Activated naive CD8-positive, alpha-beta T cell treated with anti-CD3 and anti-CD28 coated beads, Interleukin-2, amount 50 U/mL, for 24 hours (primary cell): ENCODE results near the gene USP11.

Source experiments
- ATAC-seq: fragments of 150-1000 bp; cut with Tn5 transposase; one replicate; pipeline ENCODE4 v1.10.0; 2021
- DNase-seq: peaks from one replicate; pipeline ENCODE4 v3.0.0; 2021
- H3K27ac Mint-ChIP-seq: one replicate; pipeline ENCODE4 v1.8.0; 2021; ENCODE audit warnings: mild to moderate bottlenecking, mixed read lengths
- H3K27me3 Mint-ChIP-seq: one replicate; pipeline ENCODE4 v1.8.0; 2021; ENCODE audit warnings: mixed read lengths
- H3K36me3 Mint-ChIP-seq: one replicate; pipeline ENCODE4 v1.8.0; 2021; ENCODE audit warnings: low read depth, mixed read lengths
- H3K4me1 Mint-ChIP-seq: one replicate; pipeline ENCODE4 v1.8.0; 2021; ENCODE audit warnings: mixed read lengths
- H3K4me3 Mint-ChIP-seq: one replicate; pipeline ENCODE4 v1.8.0; 2021; ENCODE audit warnings: mild to moderate bottlenecking, moderate library complexity, mixed read lengths
- H3K9me3 Mint-ChIP-seq: one replicate; pipeline ENCODE4 v1.8.0; 2021; ENCODE audit warnings: mixed read lengths

USP11 gene

GRCh38 chrX:47232803-47233332 is at the start of gene USP11:
TSS of gene USP11 (plus strand) at chrX:47233009. CDS start at chrX:47233044, 35 bp downstream.
- H3K36me3 Mint-ChIP-seq, result peaks cover 9% of the 10 kb centered on the region
- no peaks in the 10 kb centered on the region for H3K9me3 Mint-ChIP-seq
- ATAC-seq, result peak; percentile 59
- no peaks in the 10 kb centered on the region for H3K27me3 Mint-ChIP-seq
- peak; percentile 52 for DNase-seq
- H3K4me3 Mint-ChIP-seq, result peak within 1 kb of the TSS; percentile 87
- peak within 1 kb of the TSS; percentile 91 for H3K27ac Mint-ChIP-seq
- H3K4me1 Mint-ChIP-seq, result peaks cover 32% of the 10 kb centered on the region

GRCh38 chrX:47184486-47184885 is 48.3 kb upstream of the USP11 start:
- DNase-seq, result no peak
- Mint-ChIP-seq H3K27ac (no peak overlapping the region), H3K36me3 (peaks cover 17% of the 10 kb centered on the region), H3K4me1 (peaks cover 15% of the 10 kb centered on the region), H3K4me3 (no peak overlapping the region), H3K9me3 (no peaks in the 10 kb centered on the region), H3K27me3 (no peaks in the 10 kb centered on the region)
- ATAC-seq, result no peak

- H3K4me3 Mint-ChIP-seq, result no peak overlapping the region
- H3K4me1 Mint-ChIP-seq, result peaks cover 16% of the 10 kb centered on the region
- peaks cover 15% of the 10 kb centered on the region for H3K36me3 Mint-ChIP-seq
- H3K27ac Mint-ChIP-seq, result no peak overlapping the region
- no peaks in the 10 kb centered on the region for H3K27me3 Mint-ChIP-seq
- H3K9me3 Mint-ChIP-seq, result no peaks in the 10 kb centered on the region
- ATAC-seq (no peak), DNase-seq (no peak)
Observed at GRCh38 chrX:47185241-47185640, 47.6 kb upstream of the USP11 start.

GRCh38 chrX:47186096-47186740 is 46.6 kb upstream of the USP11 start:
- DNase-seq, result no peak
- H3K4me1 Mint-ChIP-seq, result peaks cover 21% of the 10 kb centered on the region
- no peak for ATAC-seq
- H3K9me3 Mint-ChIP-seq, result no peaks in the 10 kb centered on the region
- no peak overlapping the region for H3K27ac Mint-ChIP-seq
- H3K27me3 Mint-ChIP-seq, result no peaks in the 10 kb centered on the region
- H3K4me3 Mint-ChIP-seq, result no peak overlapping the region
- peaks cover 16% of the 10 kb centered on the region for H3K36me3 Mint-ChIP-seq

GRCh38 chrX:47187106-47187677 is 45.6 kb upstream of the USP11 start:
- H3K9me3 Mint-ChIP-seq, result no peaks in the 10 kb centered on the region
- H3K4me3 Mint-ChIP-seq, result no peak overlapping the region
- H3K4me1 Mint-ChIP-seq, result peaks cover 22% of the 10 kb centered on the region
- DNase-seq (no peak), ATAC-seq (no peak)
- no peaks in the 10 kb centered on the region for H3K27me3 Mint-ChIP-seq
- H3K36me3 Mint-ChIP-seq, result peaks cover 16% of the 10 kb centered on the region
- H3K27ac Mint-ChIP-seq, result no peak overlapping the region

- ATAC-seq (no peak), DNase-seq (no peak)
- H3K27me3 Mint-ChIP-seq, result no peaks in the 10 kb centered on the region
- H3K4me3 Mint-ChIP-seq, result no peak overlapping the region
- H3K4me1 Mint-ChIP-seq, result peaks cover 40% of the 10 kb centered on the region
- H3K27ac Mint-ChIP-seq, result no peak overlapping the region
- no peaks in the 10 kb centered on the region for H3K9me3 Mint-ChIP-seq
- peaks cover 21% of the 10 kb centered on the region for H3K36me3 Mint-ChIP-seq
Observed at GRCh38 chrX:47189906-47190305, 42.9 kb upstream of the USP11 start.

- H3K27me3 Mint-ChIP-seq, result no peaks in the 10 kb centered on the region
- peak overlapping the region; percentile 90 for H3K27ac Mint-ChIP-seq
- H3K4me3 Mint-ChIP-seq, result peak overlapping the region; percentile 90
- H3K9me3 Mint-ChIP-seq, result no peaks in the 10 kb centered on the region
- ATAC-seq (peak; percentile 85), DNase-seq (peak; percentile 78)
- H3K36me3 Mint-ChIP-seq, result peaks cover 25% of the 10 kb centered on the region
- H3K4me1 Mint-ChIP-seq, result peaks cover 46% of the 10 kb centered on the region
Observed at GRCh38 chrX:47190445-47191269, 42.2 kb upstream of the USP11 start.

GRCh38 chrX:47191331-47191730 is 41.5 kb upstream of the USP11 start:
- ATAC-seq (no peak), DNase-seq (peak; percentile 40)
- H3K4me1 Mint-ChIP-seq, result peaks cover 52% of the 10 kb centered on the region

GRCh38 chrX:47191806-47192401 is 40.9 kb upstream of the USP11 start:
- peaks cover 58% of the 10 kb centered on the region for H3K4me1 Mint-ChIP-seq
- DNase-seq, result no peak
- H3K36me3 Mint-ChIP-seq, result peaks cover 25% of the 10 kb centered on the region
- H3K4me3 Mint-ChIP-seq, result peak overlapping the region; percentile 90
- no peak for ATAC-seq
- no peaks in the 10 kb centered on the region for H3K27me3 Mint-ChIP-seq
- no peaks in the 10 kb centered on the region for H3K9me3 Mint-ChIP-seq
- H3K27ac Mint-ChIP-seq, result peak overlapping the region; percentile 90

More at GRCh38 chrX:47191331-47191730, 41.5 kb upstream of the USP11 start:
- Mint-ChIP-seq H3K9me3 (no peaks in the 10 kb centered on the region), H3K4me3 (peak overlapping the region; percentile 90), H3K36me3 (peaks cover 27% of the 10 kb centered on the region), H3K27me3 (no peaks in the 10 kb centered on the region), H3K27ac (peak overlapping the region; percentile 90)

GRCh38 chrX:47193475-47194193 is 39.2 kb upstream of the USP11 start, which contains the start of gene UBA1:
TSS of gene UBA1 (plus strand) at chrX:47193829. CDS start at chrX:47198803, 4,974 bp downstream.
- ATAC-seq, result peak; percentile 56
- Mint-ChIP-seq H3K4me3 (peak within 1 kb of the TSS; percentile 90), H3K9me3 (no peaks in the 10 kb centered on the region), H3K27me3 (no peaks in the 10 kb centered on the region), H3K27ac (peak within 1 kb of the TSS; percentile 86), H3K36me3 (peaks cover 28% of the 10 kb centered on the region), H3K4me1 (peaks cover 60% of the 10 kb centered on the region)
- peak; percentile 87 for DNase-seq

- H3K4me1 Mint-ChIP-seq, result peaks cover 53% of the 10 kb centered on the region
- peak overlapping the region; percentile 83 for H3K27ac Mint-ChIP-seq
- H3K4me3 Mint-ChIP-seq, result peak overlapping the region; percentile 90
- H3K36me3 Mint-ChIP-seq, result peaks cover 31% of the 10 kb centered on the region
- no peaks in the 10 kb centered on the region for H3K9me3 Mint-ChIP-seq
- ATAC-seq, result no peak
- no peaks in the 10 kb centered on the region for H3K27me3 Mint-ChIP-seq
- DNase-seq, result no peak
Observed at GRCh38 chrX:47194194-47194787, 38.5 kb upstream of the USP11 start.

- H3K9me3 Mint-ChIP-seq, result no peaks in the 10 kb centered on the region
- peaks cover 36% of the 10 kb centered on the region for H3K36me3 Mint-ChIP-seq
Observed at GRCh38 chrX:47196098-47196497, 36.7 kb upstream of the USP11 start.

GRCh38 chrX:47197526-47197925 is 35.3 kb upstream of the USP11 start:
- DNase-seq, result no peak
- Mint-ChIP-seq H3K9me3 (no peaks in the 10 kb centered on the region), H3K36me3 (peaks cover 46% of the 10 kb centered on the region), H3K27ac (peak overlapping the region; percentile 31), H3K27me3 (no peaks in the 10 kb centered on the region), H3K4me3 (peak overlapping the region; percentile 90), H3K4me1 (peaks cover 42% of the 10 kb centered on the region)
- ATAC-seq, result no peak

More at GRCh38 chrX:47196098-47196497, 36.7 kb upstream of the USP11 start:
- peaks cover 45% of the 10 kb centered on the region for H3K4me1 Mint-ChIP-seq
- peak overlapping the region; percentile 90 for H3K4me3 Mint-ChIP-seq
- ATAC-seq (no peak), DNase-seq (no peak)
- H3K27ac Mint-ChIP-seq, result peak overlapping the region; percentile 87
- H3K27me3 Mint-ChIP-seq, result no peaks in the 10 kb centered on the region
